ENCODE data around the gene KCNF1.

DNA sequence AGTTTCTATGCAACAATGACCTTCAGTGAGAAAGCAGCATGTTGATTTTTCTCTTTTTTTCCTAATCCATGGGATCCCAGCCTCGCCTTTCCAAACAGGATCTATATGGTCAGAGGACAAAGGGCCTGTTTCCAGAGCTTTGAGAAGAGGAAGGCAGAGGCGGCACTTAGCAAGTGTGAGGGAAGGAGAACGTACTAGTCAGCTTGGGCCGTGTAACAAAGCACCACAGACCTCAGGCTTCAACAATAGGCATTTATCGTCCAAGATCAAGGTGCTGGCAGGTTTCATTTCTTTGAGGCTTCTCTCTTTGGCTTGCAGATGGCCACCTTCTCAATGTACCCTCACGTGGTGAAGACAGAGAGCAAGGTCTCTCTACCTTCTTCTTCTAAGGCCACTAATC lies 7.3 kb upstream of the KCNF1 start:
- TF ChIP-seq, protein P1, sequence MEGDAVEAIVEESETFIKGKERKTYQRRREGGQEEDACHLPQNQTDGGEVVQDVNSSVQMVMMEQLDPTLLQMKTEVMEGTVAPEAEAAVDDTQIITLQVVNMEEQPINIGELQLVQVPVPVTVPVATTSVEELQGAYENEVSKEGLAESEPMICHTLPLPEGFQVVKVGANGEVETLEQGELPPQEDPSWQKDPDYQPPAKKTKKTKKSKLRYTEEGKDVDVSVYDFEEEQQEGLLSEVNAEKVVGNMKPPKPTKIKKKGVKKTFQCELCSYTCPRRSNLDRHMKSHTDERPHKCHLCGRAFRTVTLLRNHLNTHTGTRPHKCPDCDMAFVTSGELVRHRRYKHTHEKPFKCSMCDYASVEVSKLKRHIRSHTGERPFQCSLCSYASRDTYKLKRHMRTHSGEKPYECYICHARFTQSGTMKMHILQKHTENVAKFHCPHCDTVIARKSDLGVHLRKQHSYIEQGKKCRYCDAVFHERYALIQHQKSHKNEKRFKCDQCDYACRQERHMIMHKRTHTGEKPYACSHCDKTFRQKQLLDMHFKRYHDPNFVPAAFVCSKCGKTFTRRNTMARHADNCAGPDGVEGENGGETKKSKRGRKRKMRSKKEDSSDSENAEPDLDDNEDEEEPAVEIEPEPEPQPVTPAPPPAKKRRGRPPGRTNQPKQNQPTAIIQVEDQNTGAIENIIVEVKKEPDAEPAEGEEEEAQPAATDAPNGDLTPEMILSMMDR (IDR thresholded peaks at IDR 0.05; ENCODE audit: poor library complexity, severe bottlenecking): no peak
- TF ChIP-seq POLR2AphosphoS5 (IDR thresholded peaks at IDR 0.05) (no peak), EZH2 (IDR thresholded peaks at IDR 0.05; ENCODE audit: borderline replicate concordance, insufficient read depth, low read length, poor library complexity, severe bottlenecking) (no peak)
